Left lung (tissue), 10 donors: ENCODE results near the gene NOL4L. TPM values are rescaled to one million over a fixed set of nuclear protein-coding genes. Genes with fewer than 3 reads are reported as not detected.

Experiments
- ATAC-seq: fragments of 200-7000 bp; cut with Tn5 transposase; one replicate; pipeline ENCODE4 v1.9.1; 2020; ENCODE audit warnings: moderate library complexity
- DNase-seq, 4 donors: peaks; one replicate each; pipeline ENCODE4 v3.0.0-alpha.2; 2013 to 2020
- H3K27ac ChIP-seq, 2 donors: fragments of 200-600 bp; sonication (generic) in 1 of 2; one replicate each; pipeline versions ENCODE4 v1.5.0 to v1.8.0; 2020 to 2021
- H3K27me3 ChIP-seq, 2 donors: fragments of 200-600 bp; sonication (generic) in 1 of 2; one replicate each; pipeline versions ENCODE4 v1.5.0 to v1.8.0; 2020 to 2021
- H3K36me3 ChIP-seq, 2 donors: fragments of 200-600 bp; sonication (generic) in 1 of 2; one replicate each; pipeline versions ENCODE4 v1.5.0 to v1.8.0; 2020 to 2021
- H3K4me1 ChIP-seq, 2 donors: fragments of 200-600 bp; one replicate each; pipeline ENCODE4 v1.8.0; 2021
- H3K4me3 ChIP-seq, 2 donors: fragments of 200-600 bp; sonication (generic) in 1 of 2; one replicate each; pipeline versions ENCODE4 v1.5.0 to v1.8.0; 2020 to 2021; ENCODE audit warnings: mild to moderate bottlenecking in 1 of 2
- H3K9me3 ChIP-seq, 2 donors: fragments of 200-600 bp; sonication (generic) in 1 of 2; one replicate each; pipeline versions ENCODE4 v1.5.0 to v1.8.0; 2020 to 2021
- intact Hi-C, 2 donors: fragments of 100-400 bp; cut with DNase I; formaldehyde crosslinking; loops; one replicate each; pipeline versions ENCODE4 v1.11.2 to v1.14.2; 2022
- polyA plus RNA-seq, 6 donors: library from polyadenylated mRNA; unstranded; fragments of 120-200 nt; gene quantifications; one replicate each; pipeline ENCODE4 v1.2.1, GENCODE V29; 2013; ENCODE audit not compliant: insufficient read length in 6 of 6
- total RNA-seq, 2 donors: library from RNA; stranded (reverse); fragmentation: NEBNext Ultra II Directional; extraction: Animal tissue kit (Norgen Biotek cat#: 25700); gene quantifications; one replicate each; pipeline ENCODE4 v1.2.1, GENCODE V29; 2021
- TF ChIP-seq, protein P1 (sequence below), 2 donors: fragments of 200-600 bp; sonication (generic) in 1 of 2; IDR thresholded peaks; one replicate each; pipeline versions ENCODE4 v1.5.0 to v1.8.0; 2021; ENCODE audit warnings: antibody characterized with exemption in 2 of 2
- donor health status: DM: no; HTN: yes; CAD: no.
- donor health status: DM: no; HTN: no; CAD: no.

The NOL4L gene
- total and polyA plus RNA-seq, 8 donors: 16.7 to 49.0 (median 40.7) TPM

DNA sequence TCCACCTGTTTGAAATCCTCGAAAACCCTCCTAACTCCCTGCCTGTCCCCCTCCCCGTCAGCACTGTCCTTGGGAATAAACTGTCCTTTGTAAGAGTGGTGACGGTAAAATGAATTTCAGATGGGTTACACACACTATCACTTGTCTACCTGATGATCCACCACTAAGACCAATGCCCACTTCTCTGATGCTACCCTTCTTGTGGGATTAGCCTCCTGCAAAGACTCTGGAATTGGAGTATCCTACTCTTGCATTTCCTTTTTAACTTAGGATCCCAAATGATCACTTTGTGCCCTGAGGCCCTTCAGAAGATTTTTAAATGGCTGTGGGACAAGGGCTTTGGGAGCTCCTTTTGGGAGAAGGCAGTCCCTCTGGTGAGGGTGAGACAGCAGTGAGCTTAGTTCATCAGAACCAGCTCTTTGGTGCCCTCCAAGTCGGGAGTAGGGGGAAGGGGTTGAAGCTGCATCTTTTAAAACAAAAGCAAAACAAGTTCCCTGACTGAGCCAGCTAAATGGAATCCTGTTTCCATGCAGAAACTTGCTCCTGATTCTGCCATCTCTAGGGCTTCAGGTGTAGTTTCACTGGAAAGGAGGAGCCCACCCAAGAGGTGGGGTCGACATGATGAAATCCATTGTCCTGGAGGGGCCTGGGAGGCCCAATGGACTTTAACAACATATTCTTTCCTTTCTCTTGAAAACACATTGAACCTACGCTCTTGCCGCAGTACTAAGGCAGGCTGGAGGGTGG lies 140.5 kb downstream of the NOL4L start:
- TF ChIP-seq, protein P1, sequence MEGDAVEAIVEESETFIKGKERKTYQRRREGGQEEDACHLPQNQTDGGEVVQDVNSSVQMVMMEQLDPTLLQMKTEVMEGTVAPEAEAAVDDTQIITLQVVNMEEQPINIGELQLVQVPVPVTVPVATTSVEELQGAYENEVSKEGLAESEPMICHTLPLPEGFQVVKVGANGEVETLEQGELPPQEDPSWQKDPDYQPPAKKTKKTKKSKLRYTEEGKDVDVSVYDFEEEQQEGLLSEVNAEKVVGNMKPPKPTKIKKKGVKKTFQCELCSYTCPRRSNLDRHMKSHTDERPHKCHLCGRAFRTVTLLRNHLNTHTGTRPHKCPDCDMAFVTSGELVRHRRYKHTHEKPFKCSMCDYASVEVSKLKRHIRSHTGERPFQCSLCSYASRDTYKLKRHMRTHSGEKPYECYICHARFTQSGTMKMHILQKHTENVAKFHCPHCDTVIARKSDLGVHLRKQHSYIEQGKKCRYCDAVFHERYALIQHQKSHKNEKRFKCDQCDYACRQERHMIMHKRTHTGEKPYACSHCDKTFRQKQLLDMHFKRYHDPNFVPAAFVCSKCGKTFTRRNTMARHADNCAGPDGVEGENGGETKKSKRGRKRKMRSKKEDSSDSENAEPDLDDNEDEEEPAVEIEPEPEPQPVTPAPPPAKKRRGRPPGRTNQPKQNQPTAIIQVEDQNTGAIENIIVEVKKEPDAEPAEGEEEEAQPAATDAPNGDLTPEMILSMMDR (IDR thresholded peaks at IDR 0.05): no peak
- intact Hi-C loops: no loop called here
- ATAC-seq: no peak
- Histone ChIP-seq H3K4me1 (peaks cover 0 to 12% of the 10 kb centered on the region in 2 donors), H3K27me3 (no peaks in the 10 kb centered on the region), H3K36me3 (peaks cover 0 to 67% of the 10 kb centered on the region in 2 donors), H3K4me3 (no peak overlapping the region), H3K9me3 (no peaks in the 10 kb centered on the region), H3K27ac (no peak overlapping the region)
- DNase-seq: no peak

DNA sequence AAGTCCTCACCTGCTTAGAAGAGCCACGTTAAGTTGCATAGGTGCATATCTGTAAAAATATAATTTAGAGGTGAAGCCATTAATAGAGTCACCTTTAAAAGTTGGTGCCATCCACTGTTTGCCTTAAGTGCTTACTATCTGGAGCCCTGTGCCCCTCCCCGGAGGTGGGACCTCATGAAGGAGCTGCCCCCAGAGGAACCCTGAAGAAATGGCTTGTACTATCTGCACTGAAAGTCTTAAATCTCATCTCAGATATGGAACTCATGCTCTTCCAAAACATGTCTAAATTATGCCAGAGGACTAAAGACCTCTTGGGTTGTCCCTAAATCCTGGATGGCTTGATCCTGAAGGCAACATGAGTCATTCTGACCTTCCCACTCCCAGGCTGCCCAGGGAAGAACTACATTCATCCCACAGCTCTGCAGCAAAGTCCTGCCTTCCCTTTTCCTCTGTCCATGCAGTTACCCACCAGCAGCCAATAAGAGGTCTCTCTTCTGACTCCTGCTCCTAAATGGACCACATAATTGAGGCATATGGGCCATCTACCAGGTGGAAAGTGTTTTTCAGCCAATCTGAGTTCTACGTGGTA lies 141.7 kb downstream of the NOL4L start:
- TF ChIP-seq, protein P1 (IDR thresholded peaks at IDR 0.05): no peak
- Histone ChIP-seq H3K9me3 (no peaks in the 10 kb centered on the region), H3K4me1 (peaks cover 0 to 2% of the 10 kb centered on the region in 2 donors), H3K4me3 (no peak overlapping the region), H3K27me3 (no peaks in the 10 kb centered on the region), H3K36me3 (peaks cover 0 to 76% of the 10 kb centered on the region in 2 donors), H3K27ac (no peak overlapping the region)
- intact Hi-C loops: no loop called here
- ATAC-seq: no peak
- no peak for DNase-seq

DNA sequence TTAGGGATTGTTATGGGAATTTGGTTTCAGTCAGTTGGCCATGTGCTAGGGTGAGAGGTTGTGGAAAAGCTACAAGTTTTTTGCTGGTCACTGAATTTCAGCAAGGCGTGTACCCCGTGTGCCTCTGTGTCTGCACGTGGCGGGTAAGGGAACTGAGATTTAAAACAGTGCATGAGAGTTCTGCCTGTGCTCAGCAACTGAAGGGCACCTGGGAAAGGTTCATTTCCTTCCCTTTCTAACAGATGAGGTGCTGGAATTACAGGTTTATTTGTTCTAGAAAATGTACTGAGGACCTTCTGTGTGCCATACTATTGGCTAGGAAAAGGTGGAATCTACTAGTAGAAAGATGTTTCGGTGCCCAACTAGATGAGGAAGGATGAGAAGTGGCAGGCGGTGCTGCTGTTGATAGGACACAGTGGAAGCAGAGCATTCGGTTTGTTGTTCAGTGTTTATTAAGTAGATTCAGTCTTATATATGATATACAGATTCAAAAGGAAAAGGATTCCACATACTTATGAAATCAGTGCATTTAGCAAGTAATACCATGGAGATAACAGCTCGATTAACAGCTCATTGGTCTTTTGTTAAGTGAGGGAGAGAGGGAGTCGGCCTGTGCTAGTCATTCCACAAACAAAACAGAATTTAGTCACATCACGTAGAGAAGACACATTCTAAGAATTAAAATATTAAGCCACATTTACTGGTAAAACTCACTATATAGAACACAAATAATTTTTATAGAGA lies 142.3 kb downstream of the NOL4L start:
- Histone ChIP-seq H3K4me3 (no peak overlapping the region), H3K27ac (no peak overlapping the region), H3K36me3 (peaks cover 0 to 76% of the 10 kb centered on the region in 2 donors), H3K27me3 (no peaks in the 10 kb centered on the region), H3K4me1 (peaks cover 0 to 2% of the 10 kb centered on the region in 2 donors), H3K9me3 (no peaks in the 10 kb centered on the region)
- TF ChIP-seq, protein P1 (IDR thresholded peaks at IDR 0.05): no peak
- DNase-seq: peak in 1 of 4 donors; percentile 33
- intact Hi-C loops: no loop called here
- no peak for ATAC-seq

- TF ChIP-seq, protein P1 (IDR thresholded peaks at IDR 0.05): no peak
- H3K27ac ChIP-seq: no peak overlapping the region
- peaks cover 0 to 2% of the 10 kb centered on the region in 2 donors for H3K4me1 ChIP-seq
- no peaks in the 10 kb centered on the region for H3K9me3 ChIP-seq
- ATAC-seq: no peak
- no peak overlapping the region for H3K4me3 ChIP-seq
- no peak for DNase-seq
- intact Hi-C loops: no loop called here
- peaks cover 0 to 76% of the 10 kb centered on the region in 2 donors for H3K36me3 ChIP-seq
- no peaks in the 10 kb centered on the region for H3K27me3 ChIP-seq
Measured at GRCh38 chr20:32441638-32442037, 143.5 kb downstream of the NOL4L start.

GRCh38 chr20:32440758-32441078 lies 144.4 kb downstream of the NOL4L start:
- intact Hi-C loops: no loop called here
- Histone ChIP-seq H3K36me3 (peaks cover 0 to 76% of the 10 kb centered on the region in 2 donors), H3K27ac (no peak overlapping the region), H3K4me1 (no peaks in the 10 kb centered on the region), H3K27me3 (no peaks in the 10 kb centered on the region), H3K9me3 (no peaks in the 10 kb centered on the region), H3K4me3 (no peak overlapping the region)
- TF ChIP-seq, protein P1 (IDR thresholded peaks at IDR 0.05): no peak
- ATAC-seq (no peak), DNase-seq (no peak)
